ENCODE measurements around the gene SSH2. TPM values are rescaled to one million over a fixed set of nuclear protein-coding genes. Genes with fewer than 3 reads are reported as not detected.

Gene SSH2
- polyA plus RNA-seq, 3 donors, result 31.9 to 66.6 (median 54.0) TPM

DNA sequence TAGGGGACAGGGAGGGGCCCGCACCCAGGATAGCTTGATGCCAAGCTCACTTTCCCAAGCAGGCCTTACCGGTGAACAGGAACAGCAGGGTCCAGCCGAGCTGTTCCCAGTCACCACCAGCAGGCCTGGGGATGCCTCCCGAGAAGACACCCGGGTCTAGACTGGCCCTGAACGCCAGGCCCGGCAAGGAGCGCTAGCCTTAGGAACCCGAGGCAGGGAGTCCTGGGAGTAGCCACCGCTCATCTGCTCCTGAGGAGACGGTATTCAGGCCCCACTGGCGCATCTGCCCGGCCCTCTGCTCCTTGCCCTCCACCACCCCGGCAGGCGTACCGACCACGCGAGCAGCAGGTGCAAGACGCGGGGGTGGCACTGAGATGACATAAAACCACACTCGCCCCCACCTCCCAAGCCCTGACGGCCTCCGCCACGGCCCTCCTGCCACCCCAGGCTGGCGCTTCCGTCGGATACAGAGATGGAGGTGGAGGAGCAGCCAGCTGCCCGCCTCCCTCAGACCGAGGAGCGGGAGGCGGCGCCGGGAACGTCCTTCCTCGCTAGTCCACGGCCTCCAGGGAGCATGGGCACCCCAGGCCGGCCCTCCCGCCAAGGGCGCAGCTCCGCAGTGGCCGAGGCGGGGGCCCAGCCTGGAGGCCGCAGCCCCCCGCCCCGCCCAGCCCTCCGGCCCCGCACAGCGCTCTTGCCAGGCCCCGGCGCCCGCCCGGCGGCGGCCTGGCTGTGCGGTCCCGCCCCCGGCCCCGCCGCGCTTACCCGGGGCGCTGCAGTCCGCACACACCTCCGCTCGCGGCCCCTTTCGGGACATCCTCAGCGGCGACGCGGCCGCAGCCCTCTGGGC is 341.2 kb downstream of the SSH2 start:
- Histone ChIP-seq H3K4me2 (replicated peaks; ENCODE audit: extremely low read depth, low read length, poor library complexity, severe bottlenecking) (peak overlapping the region; percentile 82), H3K36me3 (replicated peaks in 1 of 2; ENCODE audit: control insufficient read depth in 1 of 2, insufficient read depth in 2 of 2, low read length in 2 of 2) (no peaks in the 10 kb centered on the region), H2AFZ (ENCODE audit: insufficient read depth, low read depth, low read length, poor library complexity, severe bottlenecking) (peak overlapping the region; percentile 52), H4K20me1 (ENCODE audit: insufficient read depth, low read length) (peaks cover 50% of the 10 kb centered on the region), H3K9ac (ENCODE audit: insufficient read depth, low read length, poor library complexity, severe bottlenecking) (peak overlapping the region; percentile 46), H3K4me3 (replicated peaks in 1 of 3; ENCODE audit: low read depth in 2 of 3, low read length in 3 of 3) (peak overlapping the region; percentile 68 to 79 (median 73)), H3K79me2 (ENCODE audit: insufficient read depth, low read length) (peaks cover 52% of the 10 kb centered on the region), H3K4me1 (ENCODE audit: control insufficient read depth in 1 of 2, insufficient read depth in 2 of 2, low read length in 2 of 2) (peaks cover 83 to 88% of the 10 kb centered on the region in 2 donors), H3K9me3 (replicated peaks in 1 of 2; ENCODE audit: control insufficient read depth in 1 of 2, insufficient read depth in 1 of 2, low read length in 2 of 2) (no peaks in the 10 kb centered on the region), H3K27ac (ENCODE audit: low read depth in 1 of 2, low read length in 2 of 2) (peak overlapping the region; percentile 20 to 38), H3K27me3 (ENCODE audit: control insufficient read depth in 2 of 2, insufficient read depth in 2 of 2, low read length in 2 of 2) (peaks cover 0 to 17% of the 10 kb centered on the region in 2 donors)
- Mint-ChIP-seq H3K4me1 (peaks cover 82% of the 10 kb centered on the region), H3K9me3 (peaks cover 0 to 3% (median 0%) of the 10 kb centered on the region in 7 donors), H3K4me3 (peak overlapping the region; percentile 91 to 93), H3K36me3 (peaks cover 0 to 1% of the 10 kb centered on the region in 2 donors), H3K27me3 (ENCODE audit: low read depth in 3 of 3) (peaks cover 11 to 29% (median 17%) of the 10 kb centered on the region in 3 donors), H3K27ac (peak overlapping the region in 6 of 7 donors; percentile 40 to 86 (median 48))
- under 1% methylated on average over 61 of the region's 72 CpGs for WGBS (ENCODE audit: insufficient coverage)
- DNase-seq, result no peak
- intact Hi-C loops (cut with micrococcal nuclease), result loop anchor here (1.0 to 10.0 kb wide), 3 partner anchors 26 to 336 kb away; no protein-coding TSS in a partner anchor
- TF ChIP-seq, protein P1, sequence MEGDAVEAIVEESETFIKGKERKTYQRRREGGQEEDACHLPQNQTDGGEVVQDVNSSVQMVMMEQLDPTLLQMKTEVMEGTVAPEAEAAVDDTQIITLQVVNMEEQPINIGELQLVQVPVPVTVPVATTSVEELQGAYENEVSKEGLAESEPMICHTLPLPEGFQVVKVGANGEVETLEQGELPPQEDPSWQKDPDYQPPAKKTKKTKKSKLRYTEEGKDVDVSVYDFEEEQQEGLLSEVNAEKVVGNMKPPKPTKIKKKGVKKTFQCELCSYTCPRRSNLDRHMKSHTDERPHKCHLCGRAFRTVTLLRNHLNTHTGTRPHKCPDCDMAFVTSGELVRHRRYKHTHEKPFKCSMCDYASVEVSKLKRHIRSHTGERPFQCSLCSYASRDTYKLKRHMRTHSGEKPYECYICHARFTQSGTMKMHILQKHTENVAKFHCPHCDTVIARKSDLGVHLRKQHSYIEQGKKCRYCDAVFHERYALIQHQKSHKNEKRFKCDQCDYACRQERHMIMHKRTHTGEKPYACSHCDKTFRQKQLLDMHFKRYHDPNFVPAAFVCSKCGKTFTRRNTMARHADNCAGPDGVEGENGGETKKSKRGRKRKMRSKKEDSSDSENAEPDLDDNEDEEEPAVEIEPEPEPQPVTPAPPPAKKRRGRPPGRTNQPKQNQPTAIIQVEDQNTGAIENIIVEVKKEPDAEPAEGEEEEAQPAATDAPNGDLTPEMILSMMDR (IDR thresholded peaks at IDR 0.05), result no peak

DNA sequence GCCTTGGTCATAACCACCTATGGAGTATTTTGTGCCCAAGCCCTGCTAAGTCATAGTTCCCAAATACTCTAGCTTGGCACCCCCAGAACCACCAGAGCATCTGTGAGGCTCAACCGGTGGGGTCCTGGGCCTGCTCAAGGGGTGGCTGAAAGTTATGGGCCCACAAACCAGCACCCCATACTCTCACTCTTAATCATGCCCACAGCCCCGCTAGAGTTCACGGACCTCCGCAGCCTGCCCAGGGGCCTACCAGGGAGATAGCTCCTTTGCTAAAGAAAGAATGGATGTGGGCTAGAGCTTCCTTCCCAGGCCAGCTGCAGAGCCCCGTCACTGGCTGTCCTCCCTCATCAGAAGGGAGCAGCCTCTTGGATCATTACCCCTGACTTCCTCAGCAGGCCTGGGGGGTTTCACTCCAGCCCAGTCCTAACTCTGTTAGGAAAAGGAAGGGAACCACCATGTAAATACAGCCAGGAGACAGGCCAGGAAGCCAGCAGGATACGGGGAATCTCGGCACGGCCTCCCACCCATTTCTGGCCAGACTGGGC is 341.9 kb downstream of the SSH2 start:
- Mint-ChIP-seq H3K27ac (peak overlapping the region in 6 of 7 donors; percentile 46 to 86 (median 70)), H3K36me3 (peaks cover 2 to 8% of the 10 kb centered on the region in 2 donors), H3K4me3 (peak overlapping the region; percentile 91 to 93), H3K27me3 (ENCODE audit: low read depth in 3 of 3) (peaks cover 10 to 24% (median 15%) of the 10 kb centered on the region in 3 donors), H3K9me3 (peaks cover 0 to 3% (median 0%) of the 10 kb centered on the region in 7 donors), H3K4me1 (peaks cover 81% of the 10 kb centered on the region)
- Histone ChIP-seq H3K79me2 (ENCODE audit: insufficient read depth, low read length) (peaks cover 59% of the 10 kb centered on the region), H2AFZ (ENCODE audit: insufficient read depth, low read depth, low read length, poor library complexity, severe bottlenecking) (peak overlapping the region; percentile 52), H3K36me3 (replicated peaks in 1 of 2; ENCODE audit: control insufficient read depth in 1 of 2, insufficient read depth in 2 of 2, low read length in 2 of 2) (peaks cover 0 to 5% of the 10 kb centered on the region in 2 donors), H3K4me2 (replicated peaks; ENCODE audit: extremely low read depth, low read length, poor library complexity, severe bottlenecking) (peak overlapping the region; percentile 82), H4K20me1 (ENCODE audit: insufficient read depth, low read length) (peaks cover 57% of the 10 kb centered on the region), H3K9me3 (replicated peaks in 1 of 2; ENCODE audit: control insufficient read depth in 1 of 2, insufficient read depth in 1 of 2, low read length in 2 of 2) (no peaks in the 10 kb centered on the region), H3K27ac (ENCODE audit: low read depth in 1 of 2, low read length in 2 of 2) (peak overlapping the region; percentile 20 to 38), H3K9ac (ENCODE audit: insufficient read depth, low read length, poor library complexity, severe bottlenecking) (peak overlapping the region; percentile 46), H3K4me1 (ENCODE audit: control insufficient read depth in 1 of 2, insufficient read depth in 2 of 2, low read length in 2 of 2) (peaks cover 81 to 85% of the 10 kb centered on the region in 2 donors), H3K4me3 (replicated peaks in 1 of 3; ENCODE audit: low read depth in 2 of 3, low read length in 3 of 3) (peak overlapping the region; percentile 68 to 79 (median 73)), H3K27me3 (ENCODE audit: control insufficient read depth in 2 of 2, insufficient read depth in 2 of 2, low read length in 2 of 2) (peaks cover 0 to 15% of the 10 kb centered on the region in 2 donors)
- no peak for DNase-seq
- intact Hi-C loops (cut with micrococcal nuclease), result loop anchor here (2.0 to 10.0 kb wide), 2 partner anchors 27 to 337 kb away; no protein-coding TSS in a partner anchor
- 10% methylated on average over 3 of the region's 8 CpGs for WGBS (ENCODE audit: insufficient coverage)
- TF ChIP-seq, protein P1 (IDR thresholded peaks at IDR 0.05), result no peak
